DOHH2 (cell line): ENCODE data around the gene ACP4.

Source experiments
- H3F3A ChIP-seq: fragments of 200-600 bp; sonication (generic), shearing (Covaris generic); 2 replicates; pipeline ENCODE4 v1.6.0; 2016; ENCODE audit warnings: antibody characterized with exemption, mild to moderate bottlenecking; ENCODE audit not compliant: control insufficient read depth, insufficient read depth
- H3K27ac ChIP-seq: fragments of 200-600 bp; sonication (generic); 2 replicates; pipeline ENCODE4 v1.5.1; 2014; ENCODE audit warnings: low read depth, mild to moderate bottlenecking, low read length, moderate library complexity
- H3K27me3 ChIP-seq: fragments of 200-600 bp; sonication (generic); 2 replicates; pipeline ENCODE4 v1.6.1; 2014; ENCODE audit warnings: mild to moderate bottlenecking, low read length, mixed read lengths; ENCODE audit not compliant: control insufficient read depth
- H3K36me3 ChIP-seq: fragments of 200-600 bp; sonication (generic); 2 replicates; pipeline ENCODE4 v1.6.1; 2014; ENCODE audit warnings: mild to moderate bottlenecking, low read length, moderate library complexity, mixed read lengths; ENCODE audit not compliant: control insufficient read depth
- H3K4me1 ChIP-seq: fragments of 200-600 bp; sonication (generic); 2 replicates; pipeline ENCODE4 v1.6.1; 2014; ENCODE audit warnings: mild to moderate bottlenecking, low read length, mixed read lengths; ENCODE audit not compliant: control insufficient read depth
- H3K4me2 ChIP-seq: fragments of 200-600 bp; sonication (generic); 2 replicates; pipeline ENCODE4 v1.6.0; 2014; ENCODE audit warnings: mild to moderate bottlenecking, low read length, moderate library complexity
- H3K4me3 ChIP-seq: fragments of 200-600 bp; sonication (generic); 2 replicates; pipeline ENCODE4 v1.5.1; 2014; ENCODE audit warnings: mild to moderate bottlenecking, low read length, mixed read lengths
- H3K79me2 ChIP-seq: fragments of 200-600 bp; sonication (generic); 2 replicates; pipeline ENCODE4 v1.6.1; 2014; ENCODE audit warnings: mild to moderate bottlenecking, low read length, mixed read lengths; ENCODE audit not compliant: control insufficient read depth
- H3K9me2 ChIP-seq: fragments of 200-600 bp; sonication (generic); replicated peaks from 2 replicates; pipeline ENCODE4 v1.6.1; 2014; ENCODE audit warnings: mild to moderate bottlenecking, low read length, mixed read lengths; ENCODE audit not compliant: control insufficient read depth
- H3K9me3 ChIP-seq: fragments of 200-600 bp; sonication (generic); 2 replicates; pipeline ENCODE4 v1.6.1; 2014; ENCODE audit warnings: antibody characterized with exemption, low read length, mixed read lengths; ENCODE audit not compliant: control insufficient read depth, insufficient read depth
- H4K20me1 ChIP-seq: fragments of 200-600 bp; sonication (generic); 2 replicates; pipeline ENCODE4 v1.6.0; 2014; ENCODE audit warnings: low read depth, mild to moderate bottlenecking, antibody characterized with exemption, low read length, moderate library complexity; ENCODE audit not compliant: control insufficient read depth, insufficient read depth
- CTCF ChIP-seq: fragments of 200-600 bp; sonication (generic); IDR thresholded peaks from one replicate; pipeline ENCODE4 v1.5.1; 2014; ENCODE audit warnings: antibody characterized with exemption, mild to moderate bottlenecking, low read depth, low read length; ENCODE audit not compliant: poor library complexity, severe bottlenecking
- EZH2phosphoT487 ChIP-seq: fragments of 200-600 bp; sonication (generic); IDR thresholded peaks from 2 replicates; pipeline ENCODE4 v1.6.1; 2017; ENCODE audit warnings: borderline replicate concordance, mild to moderate bottlenecking, antibody characterized with exemption, low read length, moderate library complexity, mixed read lengths

ACP4 gene

DNA sequence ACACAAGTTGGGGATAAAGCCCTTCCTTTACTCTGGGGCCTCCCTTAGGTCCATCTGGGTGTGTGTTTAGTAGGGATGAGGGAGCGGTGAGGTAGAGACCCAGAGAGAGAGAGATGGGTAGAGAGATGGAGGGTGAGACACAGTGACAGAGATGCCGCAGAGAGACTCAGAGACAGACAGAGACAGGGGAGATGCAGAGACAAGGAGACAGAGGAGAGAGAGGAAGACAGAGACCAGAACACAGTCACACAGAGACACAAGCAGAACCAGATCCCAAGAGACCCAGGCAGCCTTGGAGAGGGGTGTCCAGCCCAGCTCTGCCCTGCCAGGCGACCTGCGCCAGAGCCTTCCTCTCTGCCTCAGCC, 31.0 kb downstream of the ACP4 start:
- Histone ChIP-seq H3F3A (peaks cover 4% of the 10 kb centered on the region; the same call in 1 of the 2 replicates), H3K4me1 (peaks cover 53% of the 10 kb centered on the region), H3K4me3 (peak overlapping the region; percentile 55), H3K79me2 (no peaks in the 10 kb centered on the region), H3K36me3 (no peaks in the 10 kb centered on the region), H3K27me3 (peaks cover 18% of the 10 kb centered on the region), H4K20me1 (no peaks in the 10 kb centered on the region), H3K9me3 (no peaks in the 10 kb centered on the region), H3K27ac (peak overlapping the region; percentile 62), H3K9me2 (no peaks in the 10 kb centered on the region), H3K4me2 (peak overlapping the region; percentile 93)
- TF ChIP-seq EZH2phosphoT487 (no peak), CTCF (no peak)

DNA sequence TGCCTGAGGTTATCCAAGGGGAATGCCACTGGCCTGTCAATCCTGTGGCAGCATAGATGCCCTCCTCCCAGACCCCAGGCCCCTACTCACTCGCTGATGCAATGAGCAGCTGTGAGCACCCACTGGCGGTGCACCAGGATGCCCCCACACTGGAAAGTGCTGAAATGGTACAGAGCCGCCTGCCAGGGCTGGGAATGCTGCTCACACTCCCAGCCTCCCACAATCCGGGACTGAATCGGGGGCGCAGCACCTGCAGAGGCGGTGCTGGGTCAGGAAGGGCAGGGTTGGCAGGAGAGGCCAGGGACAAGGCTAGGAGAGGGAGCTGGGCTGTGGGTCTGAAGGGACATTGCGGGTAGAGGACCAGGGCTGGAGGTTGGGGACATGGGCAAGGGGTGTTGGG, 31.4 kb downstream of the ACP4 start:
- peak overlapping the region; percentile 93 for H3K4me2 ChIP-seq
- H3K27me3 ChIP-seq: peaks cover 18% of the 10 kb centered on the region
- no peaks in the 10 kb centered on the region for H4K20me1 ChIP-seq
- no peak overlapping the region for H3K27ac ChIP-seq
- peaks cover 53% of the 10 kb centered on the region for H3K4me1 ChIP-seq
- H3K9me2 ChIP-seq: no peaks in the 10 kb centered on the region
- H3K36me3 ChIP-seq: no peaks in the 10 kb centered on the region
- no peaks in the 10 kb centered on the region for H3K79me2 ChIP-seq
- TF ChIP-seq CTCF (no peak), EZH2phosphoT487 (no peak)
- no peak overlapping the region; the same call in 1 of the 2 replicates for H3K4me3 ChIP-seq
- H3K9me3 ChIP-seq: no peaks in the 10 kb centered on the region
- peaks cover 4% of the 10 kb centered on the region; the same call in 1 of the 2 replicates for H3F3A ChIP-seq

- Histone ChIP-seq H3K27me3 (peaks cover 18% of the 10 kb centered on the region), H3K4me1 (peaks cover 43% of the 10 kb centered on the region), H3K27ac (no peak overlapping the region), H3K9me2 (no peaks in the 10 kb centered on the region), H3K79me2 (no peaks in the 10 kb centered on the region), H3F3A (peaks cover 4% of the 10 kb centered on the region; the same call in 1 of the 2 replicates), H4K20me1 (no peaks in the 10 kb centered on the region), H3K4me2 (no peak overlapping the region), H3K4me3 (no peak overlapping the region), H3K36me3 (no peaks in the 10 kb centered on the region), H3K9me3 (no peaks in the 10 kb centered on the region)
- TF ChIP-seq CTCF (no peak), EZH2phosphoT487 (no peak)
Observed at GRCh38 chr19:50822661-50823208, 32.5 kb downstream of the ACP4 start.
